Peyer's patch (tissue), 4 donors: ENCODE data around the gene MAP1LC3B2.

Experiments used
- POLR2A ChIP-seq, 2 donors: fragments of 450-650 bp; IDR thresholded peaks; one replicate each; pipeline ENCODE4 v1.5.1; 2017; ENCODE audit warnings: antibody characterized with exemption in 2 of 2, mild to moderate bottlenecking in 2 of 2, moderate library complexity in 2 of 2
- TF ChIP-seq, protein P1 (sequence below), 6 experiments: fragments of 450-650 bp in 4 of 6; fragments of 200-600 bp in 2 of 6; sonication (generic) in 1 of 6; IDR thresholded peaks; one replicate each; pipeline ENCODE4 v1.5.1; 2017 to 2019; ENCODE audit warnings: antibody characterized with exemption in 6 of 6, mild to moderate bottlenecking in 3 of 6, moderate library complexity in 1 of 6

DNA sequence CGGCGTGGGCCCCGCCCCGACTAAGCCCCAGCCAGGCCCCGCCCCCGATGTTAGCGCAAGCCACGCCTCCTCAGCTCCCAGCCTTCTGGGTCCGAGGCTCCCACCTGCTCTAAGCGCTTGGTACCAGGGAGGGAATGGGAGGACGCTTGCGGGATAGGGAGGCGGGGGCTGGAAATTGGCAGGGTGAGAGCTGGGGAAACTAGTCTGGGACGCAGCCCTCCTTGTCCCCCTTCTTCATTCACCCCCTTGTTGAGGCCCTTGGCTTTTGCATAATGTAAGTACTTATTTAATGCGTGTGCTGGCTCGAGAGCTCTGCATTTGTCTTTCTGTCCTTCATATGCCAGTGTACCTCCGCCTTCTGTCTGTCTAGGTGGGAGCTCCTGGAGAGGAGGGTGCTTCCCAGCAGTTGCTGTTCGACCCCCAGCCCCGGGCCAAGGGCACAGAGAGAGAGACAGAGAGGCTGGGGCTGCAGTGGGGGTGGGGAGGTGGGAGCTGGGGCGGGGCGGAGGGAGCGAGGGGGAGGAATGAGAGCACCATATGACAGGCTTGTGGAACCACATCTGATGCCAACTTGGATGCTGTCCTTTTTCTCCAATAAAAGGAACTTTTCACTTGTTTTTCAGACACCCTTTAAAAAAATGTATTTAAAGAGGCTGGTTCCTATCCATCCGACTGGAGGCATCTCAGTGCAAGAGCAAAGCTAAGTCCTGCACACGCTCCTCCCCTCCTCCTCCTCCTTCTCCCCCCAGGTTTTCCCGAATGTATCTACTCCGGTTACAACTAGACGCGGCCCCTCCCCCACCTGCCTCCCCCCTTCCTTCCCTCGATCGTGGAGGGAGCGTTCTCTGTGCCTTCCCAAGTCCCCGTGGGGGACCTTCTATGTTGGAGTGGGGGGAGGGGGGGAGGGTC is 25.6 kb upstream of the MAP1LC3B2 start:
- TF ChIP-seq, protein P1, sequence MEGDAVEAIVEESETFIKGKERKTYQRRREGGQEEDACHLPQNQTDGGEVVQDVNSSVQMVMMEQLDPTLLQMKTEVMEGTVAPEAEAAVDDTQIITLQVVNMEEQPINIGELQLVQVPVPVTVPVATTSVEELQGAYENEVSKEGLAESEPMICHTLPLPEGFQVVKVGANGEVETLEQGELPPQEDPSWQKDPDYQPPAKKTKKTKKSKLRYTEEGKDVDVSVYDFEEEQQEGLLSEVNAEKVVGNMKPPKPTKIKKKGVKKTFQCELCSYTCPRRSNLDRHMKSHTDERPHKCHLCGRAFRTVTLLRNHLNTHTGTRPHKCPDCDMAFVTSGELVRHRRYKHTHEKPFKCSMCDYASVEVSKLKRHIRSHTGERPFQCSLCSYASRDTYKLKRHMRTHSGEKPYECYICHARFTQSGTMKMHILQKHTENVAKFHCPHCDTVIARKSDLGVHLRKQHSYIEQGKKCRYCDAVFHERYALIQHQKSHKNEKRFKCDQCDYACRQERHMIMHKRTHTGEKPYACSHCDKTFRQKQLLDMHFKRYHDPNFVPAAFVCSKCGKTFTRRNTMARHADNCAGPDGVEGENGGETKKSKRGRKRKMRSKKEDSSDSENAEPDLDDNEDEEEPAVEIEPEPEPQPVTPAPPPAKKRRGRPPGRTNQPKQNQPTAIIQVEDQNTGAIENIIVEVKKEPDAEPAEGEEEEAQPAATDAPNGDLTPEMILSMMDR (IDR thresholded peaks at IDR 0.05) = no peak
- no peak for TF ChIP-seq POLR2A (IDR thresholded peaks at IDR 0.05)
